Measurements from ENCODE around the gene PLTP.
"Not testable (repeated sequence)": the region's sequence is repeated elsewhere in the genome, so short reads cannot be mapped to it uniquely, and the experiment has no call there.

The PLTP gene

DNA sequence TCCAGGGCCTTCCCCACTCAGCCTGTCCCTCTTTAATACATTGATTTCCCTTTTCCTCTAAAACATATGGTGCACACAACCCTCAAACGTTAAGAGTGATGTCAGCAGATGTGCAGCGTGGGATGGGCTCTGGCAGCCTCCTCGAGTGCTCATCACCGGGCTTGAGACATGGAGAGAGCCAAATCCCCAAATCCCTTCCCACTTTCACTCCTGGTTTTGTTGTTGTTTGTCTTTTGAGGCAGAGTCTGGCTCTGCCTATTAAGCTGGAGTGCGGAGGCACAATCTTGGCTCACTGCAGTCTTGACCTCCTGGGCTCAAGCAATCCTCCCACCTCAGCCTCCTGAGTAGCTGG, 5.8 kb upstream of the PLTP start:
- Mint-ChIP-seq H3K36me3 (no peaks in the 10 kb centered on the region), H3K4me1 (peaks cover 6% of the 10 kb centered on the region), H3K9me3 (no peaks in the 10 kb centered on the region), H3K4me3 (no peak overlapping the region), H3K27ac (no peak overlapping the region)
- no peak for ATAC-seq
- DNase-seq (ENCODE audit: low spot score in 2 of 2), result no peak

DNA sequence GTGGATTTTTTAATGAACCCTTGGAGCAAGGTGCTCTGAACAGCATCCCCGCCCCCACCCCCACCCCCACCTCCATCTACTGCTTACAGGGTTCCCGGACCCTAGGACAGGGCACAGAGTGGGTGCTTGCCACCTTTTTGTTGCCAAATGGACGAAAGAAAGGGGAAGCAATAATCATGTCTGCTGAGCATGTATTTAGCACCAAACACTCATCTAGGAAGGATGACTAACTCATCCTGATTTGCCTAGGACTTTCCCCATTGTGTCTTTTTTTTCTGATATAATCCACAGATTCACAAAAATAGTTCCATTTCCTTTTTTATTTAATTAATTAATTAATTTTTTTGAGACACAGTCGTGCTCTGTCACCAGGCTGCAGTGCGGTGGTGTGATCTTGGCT, 1.2 kb upstream of the PLTP start:
- H3K36me3 Mint-ChIP-seq, result no peaks in the 10 kb centered on the region
- H3K27ac Mint-ChIP-seq, result no peak overlapping the region
- ATAC-seq, result no peak
- peak overlapping the region; percentile 22 for H3K4me3 Mint-ChIP-seq
- no peak for DNase-seq (ENCODE audit: low spot score in 2 of 2)
- peaks cover 3% of the 10 kb centered on the region for H3K9me3 Mint-ChIP-seq
- H3K4me1 Mint-ChIP-seq, result peaks cover 17% of the 10 kb centered on the region

DNA sequence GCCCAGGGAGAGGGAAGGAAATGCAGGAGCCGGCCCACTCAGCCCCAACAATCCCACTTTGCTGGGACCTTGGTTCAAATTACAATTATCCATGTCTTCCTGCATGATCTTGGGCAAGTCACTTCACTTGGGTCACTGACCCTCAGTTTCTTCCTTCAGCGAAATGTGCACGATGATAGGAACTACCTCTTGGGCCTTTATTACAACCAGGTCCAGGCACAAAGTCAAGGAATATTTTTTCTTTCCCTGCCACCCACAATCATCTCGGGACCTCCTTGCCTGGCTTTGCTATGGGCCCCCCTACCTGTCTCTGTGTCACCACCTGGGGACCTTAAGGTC, 358 bp upstream of the PLTP start:
- Mint-ChIP-seq H3K9me3 (peaks cover 3% of the 10 kb centered on the region), H3K36me3 (no peaks in the 10 kb centered on the region), H3K4me1 (peaks cover 17% of the 10 kb centered on the region), H3K4me3 (peak overlapping the region; percentile 62), H3K27ac (no peak overlapping the region)
- ATAC-seq (no peak), DNase-seq (ENCODE audit: low spot score in 2 of 2) (no peak)

DNA sequence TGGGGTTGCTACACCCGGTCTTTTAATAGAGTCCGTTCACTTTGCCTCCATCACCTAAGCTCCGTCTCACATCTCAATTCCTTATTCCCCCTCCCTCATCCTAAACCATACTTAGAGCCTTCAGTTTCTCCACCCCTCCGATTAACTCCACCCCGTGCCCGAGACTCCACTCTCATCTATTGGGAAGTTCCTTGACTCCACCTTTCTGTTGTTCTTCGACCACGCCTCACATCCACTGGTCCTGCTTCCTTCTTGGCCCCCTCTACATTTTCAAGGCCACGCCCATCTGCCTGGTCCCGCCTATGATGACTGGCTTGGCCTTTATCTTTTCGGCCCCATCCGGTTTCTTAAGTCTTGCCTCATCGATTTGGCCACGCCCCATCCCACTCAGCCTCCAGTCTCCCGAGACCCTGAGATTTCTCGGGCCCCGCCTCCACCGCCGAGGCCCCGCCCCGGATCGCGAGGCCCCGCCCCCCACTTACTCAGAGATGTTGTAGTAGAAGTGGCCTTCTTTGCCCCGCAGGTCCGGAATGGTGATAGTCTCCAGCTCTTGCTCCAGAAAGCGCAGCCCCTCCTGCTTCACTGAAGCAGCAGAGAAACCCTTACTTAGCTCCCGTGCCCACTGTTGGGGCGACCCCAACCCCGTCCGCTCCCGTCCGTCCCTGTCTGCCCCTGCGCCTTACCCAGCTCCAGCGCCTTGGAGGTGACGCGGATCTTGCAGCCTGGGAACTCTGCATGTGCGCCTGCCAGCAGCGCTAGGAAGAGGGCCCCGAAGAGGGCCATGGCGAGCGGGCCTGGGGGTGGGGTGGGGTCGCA, 1.1 kb downstream of the PLTP start:
- Mint-ChIP-seq H3K36me3 (no peaks in the 10 kb centered on the region), H3K4me3 (peak overlapping the region; percentile 62), H3K9me3 (peaks cover 3% of the 10 kb centered on the region), H3K4me1 (peaks cover 17% of the 10 kb centered on the region), H3K27ac (peak overlapping the region; percentile 80)
- DNase-seq (ENCODE audit: low spot score in 2 of 2) (peak; percentile 95 to 98), ATAC-seq (peak; percentile 96)

DNA sequence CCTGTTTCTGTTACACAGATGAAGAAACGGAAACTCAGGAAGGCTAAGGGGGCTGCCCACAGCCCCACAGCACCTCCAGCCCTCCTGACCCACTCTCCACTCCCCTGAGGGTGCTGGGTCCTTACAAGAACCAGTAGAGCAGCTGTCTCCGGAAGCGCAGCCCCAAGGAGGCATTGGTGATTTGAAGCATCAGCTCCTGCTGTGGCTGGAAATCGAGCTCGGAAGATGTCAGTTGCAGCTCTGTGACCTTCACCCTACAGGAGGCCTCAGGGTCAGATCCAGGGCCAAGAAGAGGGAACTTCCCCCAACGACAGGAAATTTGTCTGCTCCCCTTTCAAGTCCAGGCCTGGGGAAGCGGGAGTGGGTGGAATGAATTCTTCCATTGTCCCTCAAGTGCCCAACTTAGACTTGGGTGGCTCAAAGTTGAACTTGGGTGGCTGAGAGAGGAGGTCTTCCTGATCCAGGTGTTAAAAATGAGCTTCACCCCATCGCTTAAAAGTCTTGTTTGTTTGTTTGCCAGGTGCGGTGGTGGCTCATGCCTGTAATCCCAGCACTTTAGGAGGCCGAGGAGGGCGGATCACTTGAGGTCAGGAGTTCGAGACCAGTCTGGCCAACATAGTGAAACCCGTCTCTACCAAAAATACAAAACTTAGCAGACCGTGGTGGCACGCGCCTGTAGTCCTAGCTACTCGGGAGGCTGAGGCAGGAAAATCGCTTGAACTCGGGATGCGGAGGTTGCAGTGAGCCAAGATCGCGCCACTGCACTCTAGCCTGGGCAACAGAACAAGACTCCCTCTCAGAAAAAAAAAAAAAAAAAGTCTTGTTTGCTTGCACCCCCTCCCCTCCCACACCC, 1.9 kb downstream of the PLTP start:
- Mint-ChIP-seq H3K9me3 (peaks cover 3% of the 10 kb centered on the region), H3K36me3 (no peaks in the 10 kb centered on the region), H3K4me3 (peak overlapping the region; percentile 62), H3K4me1 (peaks cover 17% of the 10 kb centered on the region), H3K27ac (peak overlapping the region; percentile 80)
- DNase-seq (ENCODE audit: low spot score in 2 of 2) (no peak), ATAC-seq (no peak)

DNA sequence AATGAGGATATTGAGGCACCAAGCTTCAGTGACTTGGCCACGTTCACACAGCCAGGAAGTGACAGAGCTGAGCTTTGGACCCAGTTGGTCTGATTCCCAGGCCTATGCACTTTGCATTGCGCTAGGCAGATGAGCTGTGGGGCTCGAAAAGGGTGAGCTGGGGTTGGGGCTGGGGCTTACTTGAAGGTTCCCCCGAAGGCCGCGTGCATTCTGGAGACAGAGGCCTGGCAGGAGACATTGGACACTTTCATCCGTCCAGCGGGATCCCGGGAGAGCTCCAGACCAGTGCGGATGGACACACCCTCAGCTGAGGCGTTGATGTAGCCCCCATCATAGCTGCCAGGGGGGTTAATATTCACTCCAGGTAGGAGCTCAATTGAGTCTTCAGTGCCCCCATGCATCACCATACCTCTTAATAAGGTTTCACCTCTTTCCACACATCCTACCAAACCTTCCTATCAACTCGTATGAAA, 2.6 kb downstream of the PLTP start:
- H3K36me3 Mint-ChIP-seq, result no peaks in the 10 kb centered on the region
- H3K4me3 Mint-ChIP-seq, result no peak overlapping the region
- peaks cover 3% of the 10 kb centered on the region for H3K9me3 Mint-ChIP-seq
- ATAC-seq, result no peak
- H3K27ac Mint-ChIP-seq, result no peak overlapping the region
- DNase-seq (ENCODE audit: low spot score in 2 of 2), result no peak
- H3K4me1 Mint-ChIP-seq, result peaks cover 17% of the 10 kb centered on the region

DNA sequence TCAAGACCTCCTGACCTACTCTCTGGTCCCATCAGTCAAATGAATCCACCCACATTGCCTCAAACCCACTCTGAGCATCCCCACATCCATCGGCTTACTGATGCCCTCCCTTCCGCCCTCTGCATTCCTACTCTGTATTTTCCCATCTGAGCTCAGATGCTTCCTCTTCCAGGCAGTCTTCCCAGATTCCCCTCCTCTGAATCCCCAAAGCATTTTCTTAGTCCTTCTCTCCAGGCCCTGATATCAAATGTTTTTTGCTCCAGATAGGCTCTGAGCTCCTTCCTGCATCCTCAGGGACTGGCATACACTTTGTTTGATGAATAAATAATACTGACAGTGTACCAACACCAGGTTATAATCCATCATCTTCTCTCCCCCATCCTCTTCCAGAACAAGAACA, 3.9 kb downstream of the PLTP start:
- H3K9me3 Mint-ChIP-seq, result peaks cover 3% of the 10 kb centered on the region
- ATAC-seq (no peak), DNase-seq (ENCODE audit: low spot score in 2 of 2) (no peak)
- peaks cover 4% of the 10 kb centered on the region for H3K36me3 Mint-ChIP-seq
- H3K4me3 Mint-ChIP-seq, result no peak overlapping the region
- peaks cover 17% of the 10 kb centered on the region for H3K4me1 Mint-ChIP-seq
- no peak overlapping the region for H3K27ac Mint-ChIP-seq

DNA sequence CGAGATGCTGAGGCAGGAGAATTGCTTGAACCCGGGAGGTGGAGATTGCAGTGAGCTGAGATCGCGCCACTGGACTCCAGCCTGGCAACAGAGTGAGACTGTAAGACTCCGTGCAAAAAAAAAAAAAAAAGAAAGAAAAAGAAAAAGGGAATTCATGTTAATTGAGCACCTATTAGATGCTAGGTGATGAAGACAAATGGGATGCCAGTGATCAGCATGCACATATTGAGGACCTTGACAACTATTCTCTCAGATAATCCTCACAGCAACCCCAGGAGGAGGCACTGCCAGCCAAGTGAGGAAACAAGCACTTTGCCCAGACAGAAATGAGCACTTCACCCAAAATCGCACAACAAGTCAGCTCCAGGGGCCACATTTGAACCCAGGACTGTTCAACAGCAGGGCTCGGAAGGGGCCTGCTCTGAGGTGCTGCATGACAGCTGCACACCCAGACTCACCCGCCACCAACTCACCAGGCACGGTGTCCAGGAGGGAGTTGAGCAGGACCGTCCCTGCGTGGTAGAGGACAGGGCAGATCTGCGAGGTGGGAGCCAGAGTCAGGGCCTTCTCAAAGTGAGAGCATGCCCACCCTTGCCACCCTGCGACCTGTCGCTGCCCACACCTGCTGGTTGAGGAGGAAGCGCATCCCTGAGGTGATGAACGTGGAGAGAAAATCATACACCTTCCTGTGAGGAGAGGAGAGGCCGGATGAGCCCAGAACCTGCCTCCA, 4.6 kb downstream of the PLTP start:
- Mint-ChIP-seq H3K4me1 (peaks cover 17% of the 10 kb centered on the region), H3K4me3 (no peak overlapping the region), H3K9me3 (peaks cover 3% of the 10 kb centered on the region), H3K27ac (no peak overlapping the region), H3K36me3 (peaks cover 5% of the 10 kb centered on the region)
- DNase-seq (ENCODE audit: low spot score in 2 of 2) (no peak), ATAC-seq (no peak)

DNA sequence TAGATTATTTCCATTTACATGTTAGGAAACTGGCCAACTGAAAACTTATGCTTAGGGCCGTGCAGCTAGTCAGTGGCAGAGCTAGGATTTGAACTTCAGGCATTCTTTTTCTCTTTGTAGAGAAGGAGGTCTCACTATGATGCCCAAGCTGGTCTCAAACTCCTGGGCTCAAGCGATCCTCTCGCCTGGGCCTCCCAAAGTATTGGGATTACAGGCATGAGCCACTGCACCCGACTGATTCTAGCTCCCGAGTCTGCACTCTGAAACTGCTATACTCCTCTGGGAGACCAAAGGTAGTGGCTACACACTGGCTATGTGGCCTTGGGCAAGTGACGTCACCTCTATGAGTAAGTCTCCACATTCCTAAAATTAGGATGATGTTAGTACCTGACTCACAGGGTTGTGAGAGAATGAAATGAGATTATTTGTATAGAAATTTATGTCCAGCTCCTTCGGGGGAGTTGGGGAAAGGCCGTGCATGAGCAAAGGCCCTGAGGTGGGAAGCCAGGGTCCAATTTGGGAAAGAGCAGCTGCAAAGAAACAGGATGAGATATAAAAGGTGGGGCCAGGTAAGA, 6.4 kb downstream of the PLTP start:
- ATAC-seq, result no peak
- DNase-seq (ENCODE audit: low spot score in 2 of 2), result no peak
- H3K4me3 Mint-ChIP-seq, result no peak overlapping the region
- H3K36me3 Mint-ChIP-seq, result peaks cover 5% of the 10 kb centered on the region
- H3K9me3 Mint-ChIP-seq, result peaks cover under 1% of the 10 kb centered on the region
- H3K4me1 Mint-ChIP-seq, result peaks cover 4% of the 10 kb centered on the region
- no peak overlapping the region for H3K27ac Mint-ChIP-seq

DNA sequence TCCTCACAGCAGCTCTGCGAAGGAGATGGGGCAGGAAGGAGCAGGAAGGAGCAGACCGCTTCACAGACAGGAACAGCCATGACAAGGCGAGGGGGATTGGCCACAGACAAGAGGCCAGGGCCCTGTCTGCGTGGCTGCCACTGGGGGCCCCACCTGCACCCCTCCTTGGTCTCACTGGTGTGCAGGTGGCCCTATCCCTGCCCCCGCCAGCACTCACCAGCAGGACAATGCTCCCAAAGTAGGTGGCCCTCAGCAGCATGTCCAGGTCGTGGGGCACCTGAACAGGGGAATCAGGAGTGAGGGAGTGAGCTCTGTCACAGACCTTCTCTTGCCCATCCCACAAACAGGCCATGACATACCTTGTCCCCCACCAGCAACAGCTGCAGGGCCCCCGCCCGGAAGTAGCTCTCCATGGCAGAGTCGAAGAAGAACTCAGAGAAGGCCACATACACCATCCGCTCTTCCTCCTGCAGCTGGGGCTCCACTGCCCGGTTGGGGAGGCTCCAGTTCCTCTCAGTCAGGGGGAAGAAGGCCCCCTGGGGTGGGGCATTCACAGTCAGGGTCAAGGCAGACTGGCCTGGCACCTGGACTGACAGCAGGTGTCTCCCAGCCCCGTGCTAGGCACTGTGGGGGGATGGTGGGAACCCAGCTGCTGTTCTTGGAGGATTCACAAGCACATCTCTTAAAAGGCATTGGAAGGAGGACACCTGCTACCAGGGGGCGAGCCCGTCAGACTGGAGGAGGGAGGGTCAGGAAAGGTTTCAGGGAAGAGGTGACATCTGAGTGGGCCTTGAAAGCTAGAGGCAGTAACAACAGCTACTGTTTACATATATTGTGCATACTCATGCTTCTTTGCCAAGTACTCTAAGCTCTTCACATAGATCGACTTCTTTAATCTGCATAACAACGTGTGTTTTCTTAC, 7.1 kb downstream of the PLTP start:
- DNase-seq (ENCODE audit: low spot score in 2 of 2) (no peak), ATAC-seq (peak; percentile 9)
- Mint-ChIP-seq H3K9me3 (no peaks in the 10 kb centered on the region), H3K4me3 (no peak overlapping the region), H3K27ac (peak overlapping the region; percentile 45), H3K36me3 (peaks cover 5% of the 10 kb centered on the region), H3K4me1 (no peaks in the 10 kb centered on the region)

DNA sequence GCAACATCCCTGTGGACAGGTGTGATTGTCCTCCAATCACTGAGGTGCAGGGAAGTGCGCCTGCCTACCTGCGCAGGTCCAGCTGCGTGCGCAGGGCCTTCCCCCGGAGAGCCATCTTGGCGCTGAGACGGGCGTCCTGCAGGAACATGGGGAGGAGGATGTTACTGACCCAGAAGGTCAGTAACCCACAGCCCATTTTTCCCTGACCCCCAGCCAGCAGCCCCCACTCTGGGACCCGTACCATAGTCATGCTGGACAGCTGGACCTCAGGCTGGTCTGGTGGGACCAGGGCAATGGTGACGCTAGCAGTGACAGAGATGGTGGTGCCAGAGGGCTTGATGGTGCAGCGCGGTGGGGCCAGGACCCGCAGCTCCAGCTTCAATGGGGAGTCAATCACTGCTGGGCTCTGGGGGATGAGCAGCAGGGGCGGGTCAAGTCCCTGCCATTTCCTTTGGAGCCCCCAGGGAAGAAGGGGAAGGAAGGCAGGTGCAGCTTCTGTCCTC, 9.7 kb downstream of the PLTP start:
- H3K4me3 Mint-ChIP-seq, result no peak overlapping the region
- peaks cover 21% of the 10 kb centered on the region for H3K36me3 Mint-ChIP-seq
- H3K9me3 Mint-ChIP-seq, result no peaks in the 10 kb centered on the region
- DNase-seq (ENCODE audit: low spot score in 2 of 2) (no peak), ATAC-seq (no peak)
- H3K4me1 Mint-ChIP-seq, result no peaks in the 10 kb centered on the region
- H3K27ac Mint-ChIP-seq, result no peak overlapping the region

DNA sequence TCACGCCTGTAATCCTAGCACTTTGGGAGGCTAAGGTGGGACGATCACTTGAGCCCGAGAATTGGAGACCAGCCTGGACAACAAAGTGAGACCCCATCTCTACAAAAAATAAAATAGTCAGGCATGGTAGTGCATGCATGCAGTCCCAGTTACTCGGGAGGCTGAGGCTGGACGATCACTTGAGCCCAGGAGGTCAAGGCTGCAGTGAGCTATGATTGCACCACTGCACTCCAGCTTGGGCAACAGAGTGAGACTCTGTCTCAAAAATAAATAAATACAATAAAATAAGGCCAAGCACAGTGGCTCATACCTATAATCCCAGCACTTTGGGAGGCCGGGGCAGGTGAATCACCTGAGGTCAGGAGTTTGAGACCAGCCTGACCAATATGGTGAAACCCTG, 10.6 kb downstream of the PLTP start:
- peaks cover 31% of the 10 kb centered on the region for H3K36me3 Mint-ChIP-seq
- not testable (repeated sequence) for H3K27ac Mint-ChIP-seq; H3K4me3 Mint-ChIP-seq; ATAC-seq; H3K9me3 Mint-ChIP-seq; DNase-seq (ENCODE audit: low spot score in 2 of 2); H3K4me1 Mint-ChIP-seq

DNA sequence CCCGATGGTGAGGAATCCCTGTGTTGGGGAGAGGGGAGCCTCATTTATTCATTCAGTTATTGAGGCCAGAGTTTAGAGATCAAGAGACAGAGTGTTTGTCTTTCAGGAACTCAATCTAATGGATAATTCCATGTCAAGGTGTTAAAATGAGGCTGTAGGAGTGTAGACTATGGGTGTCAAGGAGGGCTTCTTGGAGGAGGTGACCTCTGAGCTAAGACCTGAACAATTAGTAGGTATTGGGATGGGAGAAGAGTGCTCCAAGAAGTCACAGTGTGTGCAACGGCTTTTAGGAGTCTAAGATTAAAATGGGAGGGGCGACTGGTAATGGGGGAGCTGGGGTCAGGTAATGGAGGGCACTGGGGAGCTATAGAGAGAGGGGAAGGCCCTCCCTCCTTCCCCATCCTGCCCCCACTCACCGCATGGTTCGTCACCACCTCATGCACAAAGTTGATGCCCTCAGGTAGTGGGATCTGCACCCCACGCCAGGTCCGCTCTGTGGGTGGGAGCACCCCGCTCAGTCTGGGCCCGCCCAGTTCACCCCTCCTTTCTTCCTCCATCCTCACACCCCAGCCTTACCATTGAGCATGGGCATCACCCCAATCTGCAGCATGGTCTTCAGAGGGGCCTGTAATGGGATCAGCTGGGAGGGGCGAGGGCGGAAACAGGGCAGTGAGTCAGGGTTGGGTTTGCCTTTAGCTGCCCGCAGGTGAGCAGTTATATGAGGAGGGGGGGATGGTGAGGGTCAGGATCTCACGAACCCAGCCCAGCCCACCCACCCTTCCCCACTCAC, 12.7 kb downstream of the PLTP start:
- Mint-ChIP-seq H3K4me3 (no peak overlapping the region), H3K27ac (peak overlapping the region; percentile 44), H3K36me3 (peaks cover 52% of the 10 kb centered on the region), H3K9me3 (no peaks in the 10 kb centered on the region), H3K4me1 (peaks cover under 1% of the 10 kb centered on the region)
- ATAC-seq (peak; percentile 32), DNase-seq (ENCODE audit: low spot score in 2 of 2) (no peak)
